ENCODE measurements around the gene CCNK.

Gene CCNK

GRCh38 chr14:99519931-99520421 lies 38.8 kb downstream of the CCNK start:
- H3K36me3 Mint-ChIP-seq (ENCODE audit: low read depth) = no peaks in the 10 kb centered on the region
- H3K4me1 Mint-ChIP-seq = peaks cover 54% of the 10 kb centered on the region
- DNase-seq = no peak
- no peak for TF ChIP-seq CTCF (IDR thresholded peaks at IDR 0.05)
- H3K27ac Mint-ChIP-seq = no peak overlapping the region
- H3K9me3 Mint-ChIP-seq = no peaks in the 10 kb centered on the region
- H3K4me3 Mint-ChIP-seq = no peak overlapping the region
- H3K27me3 Mint-ChIP-seq (ENCODE audit: low read depth, poor library complexity) = no peaks in the 10 kb centered on the region

GRCh38 chr14:99520571-99521081 lies 39.4 kb downstream of the CCNK start:
- Mint-ChIP-seq H3K4me3 (peak overlapping the region; percentile 52), H3K27ac (peak overlapping the region; percentile 58), H3K36me3 (ENCODE audit: low read depth) (no peaks in the 10 kb centered on the region), H3K27me3 (ENCODE audit: low read depth, poor library complexity) (no peaks in the 10 kb centered on the region), H3K9me3 (no peaks in the 10 kb centered on the region), H3K4me1 (peaks cover 60% of the 10 kb centered on the region)
- TF ChIP-seq CTCF (IDR thresholded peaks at IDR 0.05) = no peak
- no peak for DNase-seq

- H3K36me3 Mint-ChIP-seq (ENCODE audit: low read depth) = no peaks in the 10 kb centered on the region
- no peaks in the 10 kb centered on the region for H3K9me3 Mint-ChIP-seq
- peak overlapping the region; percentile 52 for H3K4me3 Mint-ChIP-seq
- peaks cover 66% of the 10 kb centered on the region for H3K4me1 Mint-ChIP-seq
- H3K27ac Mint-ChIP-seq = no peak overlapping the region
- no peaks in the 10 kb centered on the region for H3K27me3 Mint-ChIP-seq (ENCODE audit: low read depth, poor library complexity)
- no peak for TF ChIP-seq CTCF (IDR thresholded peaks at IDR 0.05)
- peak; percentile 10 for DNase-seq
Observed at GRCh38 chr14:99521176-99522024, 40.2 kb downstream of the CCNK start.

- peak; percentile 38 for DNase-seq
- no peaks in the 10 kb centered on the region for H3K9me3 Mint-ChIP-seq
- peak overlapping the region; percentile 63 for H3K4me3 Mint-ChIP-seq
- TF ChIP-seq CTCF (IDR thresholded peaks at IDR 0.05) = no peak
- peak overlapping the region; percentile 89 for H3K27ac Mint-ChIP-seq
- H3K4me1 Mint-ChIP-seq = peaks cover 72% of the 10 kb centered on the region
- no peaks in the 10 kb centered on the region for H3K27me3 Mint-ChIP-seq (ENCODE audit: low read depth, poor library complexity)
- H3K36me3 Mint-ChIP-seq (ENCODE audit: low read depth) = no peaks in the 10 kb centered on the region
Observed at GRCh38 chr14:99522025-99522401, 40.8 kb downstream of the CCNK start.

- Mint-ChIP-seq H3K4me1 (peaks cover 76% of the 10 kb centered on the region), H3K9me3 (no peaks in the 10 kb centered on the region), H3K4me3 (peak overlapping the region; percentile 63)
Observed at GRCh38 chr14:99522457-99522891, 41.3 kb downstream of the CCNK start.

More at GRCh38 chr14:99522457-99522891, 41.3 kb downstream of the CCNK start:
- H3K36me3 Mint-ChIP-seq (ENCODE audit: low read depth) = no peaks in the 10 kb centered on the region
- no peak for TF ChIP-seq CTCF (IDR thresholded peaks at IDR 0.05)
- peak overlapping the region; percentile 89 for H3K27ac Mint-ChIP-seq
- peak; percentile 53 for DNase-seq
- no peaks in the 10 kb centered on the region for H3K27me3 Mint-ChIP-seq (ENCODE audit: low read depth, poor library complexity)
